ENCODE measurements around the gene PARD6A. TPM values are rescaled to one million over a fixed set of nuclear protein-coding genes. Genes with fewer than 3 reads are reported as not detected.
A peak's percentile ranks its signal among the peaks of the same experiment; 100 is the strongest.

PARD6A gene
- total RNA-seq, 1 experiment from 2014 or later: 7.1 TPM

DNA sequence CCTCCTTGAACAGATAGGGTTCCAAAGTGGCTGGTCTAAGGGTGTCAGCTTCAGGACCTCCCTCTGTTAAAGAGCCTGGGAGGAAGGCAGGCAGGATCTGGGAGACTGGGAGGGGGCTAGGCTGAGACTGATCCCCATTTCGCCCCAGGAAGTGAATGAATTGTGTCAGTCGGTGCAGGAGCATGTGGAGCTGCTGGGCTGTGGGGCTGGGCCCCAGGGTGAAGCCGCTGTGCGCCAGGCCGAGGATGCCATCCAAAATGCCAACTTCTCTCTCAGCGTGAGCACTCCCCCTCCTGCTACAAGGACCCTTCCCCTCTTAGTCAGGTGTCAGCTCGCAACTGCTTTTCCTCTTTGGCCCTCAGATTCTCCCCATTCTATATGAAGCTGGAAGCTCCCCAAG, 9.7 kb upstream of the PARD6A start:
- DNase-seq: no peak
- H3K9me3 Mint-ChIP-seq (ENCODE audit: unreplicated experiment): no peaks in the 10 kb centered on the region
- H3K4me1 Mint-ChIP-seq (ENCODE audit: low read depth, unreplicated experiment): no peaks in the 10 kb centered on the region
- Histone ChIP-seq H3K27me3 (replicated peaks; ENCODE audit: control insufficient read depth, insufficient read depth, low read length) (no peaks in the 10 kb centered on the region), H3K9me3 (no peaks in the 10 kb centered on the region), H3K36me3 (ENCODE audit: control insufficient read depth, insufficient read depth, low read length) (no peaks in the 10 kb centered on the region), H3K4me3 (ENCODE audit: low read depth, low read length) (no peak overlapping the region), H3K4me1 (peaks cover 6% of the 10 kb centered on the region; the same call in 1 of the 2 replicates)
- H3K4me3 Mint-ChIP-seq (ENCODE audit: unreplicated experiment): no peak overlapping the region
- ChIA-PET POLR2A (interaction anchor here (1.0 kb wide), 1 partner anchor 9 kb away, joined by 3 read pairs; the partner anchor contains the start of gene ACD), CTCF (no interaction called here)
- H3K27ac Mint-ChIP-seq (ENCODE audit: unreplicated experiment): no peak overlapping the region
- TF ChIP-seq CTCF (IDR thresholded peaks at IDR 0.05; ENCODE audit: insufficient read depth in 1 of 2, low read depth in 1 of 2, low read length in 1 of 2, severe bottlenecking in 1 of 2, unreplicated experiment in 1 of 2): no peak
- peaks cover 13% of the 10 kb centered on the region for H3K36me3 Mint-ChIP-seq (ENCODE audit: insufficient read depth, unreplicated experiment)
- BruUV-seq (replicated peaks): no TSS peak
- no peaks in the 10 kb centered on the region for H3K27me3 Mint-ChIP-seq (ENCODE audit: insufficient read depth, unreplicated experiment)
- intact Hi-C loops (cut with micrococcal nuclease; ENCODE audit: unreplicated experiment): no loop called here

DNA sequence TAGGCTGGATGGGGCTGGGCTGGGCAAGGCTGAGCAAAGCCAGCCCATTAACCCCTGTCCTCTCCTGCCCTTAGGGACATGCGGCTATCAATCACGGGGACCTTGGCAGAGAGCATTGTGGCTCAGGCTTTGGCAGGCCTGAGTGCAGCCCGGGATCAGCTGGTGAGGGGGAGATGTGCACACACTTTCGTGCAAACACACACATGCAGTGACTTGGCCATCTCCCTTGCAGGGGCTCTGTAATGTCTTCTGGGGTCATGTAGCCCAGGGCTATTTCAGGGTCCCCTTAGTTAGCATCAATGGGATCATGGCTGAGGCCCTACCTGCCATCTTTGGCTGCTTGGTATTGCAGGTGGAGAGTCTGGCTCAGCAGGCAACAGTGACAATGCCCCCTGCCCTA, 8.9 kb upstream of the PARD6A start:
- no TSS peak for BruUV-seq (replicated peaks)
- Histone ChIP-seq H3K9me3 (no peaks in the 10 kb centered on the region), H3K27me3 (replicated peaks; ENCODE audit: control insufficient read depth, insufficient read depth, low read length) (no peaks in the 10 kb centered on the region), H3K4me1 (peaks cover 6% of the 10 kb centered on the region; the same call in 1 of the 2 replicates), H3K36me3 (ENCODE audit: control insufficient read depth, insufficient read depth, low read length) (no peaks in the 10 kb centered on the region), H3K4me3 (ENCODE audit: low read depth, low read length) (no peak overlapping the region)
- TF ChIP-seq CTCF (IDR thresholded peaks at IDR 0.05; ENCODE audit: insufficient read depth in 1 of 2, low read depth in 1 of 2, low read length in 1 of 2, severe bottlenecking in 1 of 2, unreplicated experiment in 1 of 2): no peak
- H3K9me3 Mint-ChIP-seq (ENCODE audit: unreplicated experiment): no peaks in the 10 kb centered on the region
- no peak overlapping the region for H3K27ac Mint-ChIP-seq (ENCODE audit: unreplicated experiment)
- peaks cover 13% of the 10 kb centered on the region for H3K36me3 Mint-ChIP-seq (ENCODE audit: insufficient read depth, unreplicated experiment)
- ChIA-PET CTCF (interaction anchor here (1.3 kb wide), 1 partner anchor 105 kb away, joined by 3 read pairs; no protein-coding TSS in a partner anchor), POLR2A (interaction anchor here (1.0 kb wide), 1 partner anchor 8 kb away, joined by 3 read pairs; the partner anchor contains the start of gene ACD)
- intact Hi-C loops (cut with micrococcal nuclease; ENCODE audit: unreplicated experiment): no loop called here
- no peak for DNase-seq
- H3K27me3 Mint-ChIP-seq (ENCODE audit: insufficient read depth, unreplicated experiment): no peaks in the 10 kb centered on the region
- peak overlapping the region; percentile 57 for H3K4me3 Mint-ChIP-seq (ENCODE audit: unreplicated experiment)
- H3K4me1 Mint-ChIP-seq (ENCODE audit: low read depth, unreplicated experiment): no peaks in the 10 kb centered on the region

DNA sequence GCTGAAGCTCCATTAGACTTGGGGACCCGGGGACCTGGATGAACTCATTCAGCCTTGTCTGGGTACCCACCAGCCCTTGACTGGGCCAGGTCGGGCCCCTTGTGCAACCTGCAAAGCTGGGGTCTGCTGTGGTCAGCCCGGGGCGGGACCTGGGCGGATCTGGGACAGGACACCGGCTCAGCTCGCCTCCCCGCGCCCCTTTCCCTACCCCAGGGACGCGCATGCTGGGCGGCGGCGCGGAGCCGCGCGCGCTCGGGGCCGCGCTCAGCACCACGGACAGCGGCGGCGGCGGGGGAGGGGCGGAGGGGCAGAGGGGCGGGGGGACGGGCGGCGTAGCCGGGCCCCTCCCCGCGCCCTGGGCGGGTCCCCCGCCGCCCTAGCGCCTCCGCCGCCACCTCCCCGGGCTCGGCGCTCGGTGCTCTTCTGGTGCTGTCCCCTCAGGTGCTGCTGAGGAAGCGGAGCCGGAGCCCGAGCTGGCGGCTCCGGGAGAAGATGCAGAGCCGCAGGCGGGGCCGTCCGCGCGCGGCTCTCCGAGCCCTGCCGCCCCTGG, 8.1 kb upstream of the PARD6A start:
- peak; percentile 53 to 80 for DNase-seq
- H3K27ac Mint-ChIP-seq (ENCODE audit: unreplicated experiment): no peak overlapping the region
- Histone ChIP-seq H3K4me3 (ENCODE audit: low read depth, low read length) (peak overlapping the region; percentile 70), H3K36me3 (ENCODE audit: control insufficient read depth, insufficient read depth, low read length) (no peaks in the 10 kb centered on the region), H3K27me3 (replicated peaks; ENCODE audit: control insufficient read depth, insufficient read depth, low read length) (no peaks in the 10 kb centered on the region), H3K9me3 (no peaks in the 10 kb centered on the region), H3K4me1 (peaks cover 6% of the 10 kb centered on the region; the same call in 1 of the 2 replicates)
- POLR2A ChIA-PET: no interaction called here
- H3K27me3 Mint-ChIP-seq (ENCODE audit: insufficient read depth, unreplicated experiment): no peaks in the 10 kb centered on the region
- peaks cover 13% of the 10 kb centered on the region for H3K36me3 Mint-ChIP-seq (ENCODE audit: insufficient read depth, unreplicated experiment)
- intact Hi-C loops (cut with micrococcal nuclease; ENCODE audit: unreplicated experiment): no loop called here
- CTCF ChIA-PET: interaction anchor here (1.1 to 1.3 kb wide), 2 partner anchors 105 to 109 kb away, joined by 3 read pairs; no protein-coding TSS in a partner anchor
- no peaks in the 10 kb centered on the region for H3K4me1 Mint-ChIP-seq (ENCODE audit: low read depth, unreplicated experiment)
- BruUV-seq (replicated peaks): no TSS peak
- no peaks in the 10 kb centered on the region for H3K9me3 Mint-ChIP-seq (ENCODE audit: unreplicated experiment)
- no peak overlapping the region for H3K4me3 Mint-ChIP-seq (ENCODE audit: unreplicated experiment)
- TF ChIP-seq CTCF (IDR thresholded peaks at IDR 0.05; ENCODE audit: insufficient read depth in 1 of 2, low read depth in 1 of 2, low read length in 1 of 2, severe bottlenecking in 1 of 2, unreplicated experiment in 1 of 2): no peak
